Bronchial epithelial cell (primary cell): ENCODE results near the gene MMAB. TPM values are rescaled to one million over a fixed set of nuclear protein-coding genes. Genes with fewer than 3 reads are reported as not detected.

Source experiments
- DNase-seq: peaks from one replicate; pipeline ENCODE4 v3.0.0-alpha.2; 2010; ENCODE audit warnings: low read depth
- FAIRE-seq: peaks from 2 replicates; lab custom pipeline; 2011; peaks lifted over from hg19 to GRCh38; lab: Jason Lieb, UNC
- H3K27me3 ChIP-seq: 2 replicates; pipeline ENCODE4 v1.5.1; 2011; ENCODE audit warnings: low read length; ENCODE audit not compliant: control insufficient read depth, insufficient read depth
- H3K36me3 ChIP-seq: 2 replicates; pipeline ENCODE4 v1.5.1; 2011; ENCODE audit warnings: low read length; ENCODE audit not compliant: control insufficient read depth, insufficient read depth
- H3K4me3 ChIP-seq: 2 replicates; pipeline ENCODE4 v1.5.1; 2011; ENCODE audit warnings: mild to moderate bottlenecking, low read depth, low read length, control low read depth
- total RNA-seq: library from RNA; depleted of rRNA; stranded (reverse); fragments of >200 nt; gene quantifications from 2 replicates; pipeline ENCODE4 v1.2.1, GENCODE V29; 2014
- TF ChIP-seq, protein P1 (sequence below): IDR thresholded peaks from 2 replicates; pipeline ENCODE4 v1.5.1; 2011; ENCODE audit warnings: mild to moderate bottlenecking, moderate library complexity, low read length, control low read depth, inconsistent platforms; ENCODE audit not compliant: insufficient read depth, severe bottlenecking

Gene MMAB
- total RNA-seq, 1 donor from 2014 or later: 36.9 TPM

GRCh38 chr12:109535231-109535862, 38.0 kb downstream of the MMAB start:
- FAIRE-seq: no peak
- DNase-seq: no peak
- TF ChIP-seq, protein P1, sequence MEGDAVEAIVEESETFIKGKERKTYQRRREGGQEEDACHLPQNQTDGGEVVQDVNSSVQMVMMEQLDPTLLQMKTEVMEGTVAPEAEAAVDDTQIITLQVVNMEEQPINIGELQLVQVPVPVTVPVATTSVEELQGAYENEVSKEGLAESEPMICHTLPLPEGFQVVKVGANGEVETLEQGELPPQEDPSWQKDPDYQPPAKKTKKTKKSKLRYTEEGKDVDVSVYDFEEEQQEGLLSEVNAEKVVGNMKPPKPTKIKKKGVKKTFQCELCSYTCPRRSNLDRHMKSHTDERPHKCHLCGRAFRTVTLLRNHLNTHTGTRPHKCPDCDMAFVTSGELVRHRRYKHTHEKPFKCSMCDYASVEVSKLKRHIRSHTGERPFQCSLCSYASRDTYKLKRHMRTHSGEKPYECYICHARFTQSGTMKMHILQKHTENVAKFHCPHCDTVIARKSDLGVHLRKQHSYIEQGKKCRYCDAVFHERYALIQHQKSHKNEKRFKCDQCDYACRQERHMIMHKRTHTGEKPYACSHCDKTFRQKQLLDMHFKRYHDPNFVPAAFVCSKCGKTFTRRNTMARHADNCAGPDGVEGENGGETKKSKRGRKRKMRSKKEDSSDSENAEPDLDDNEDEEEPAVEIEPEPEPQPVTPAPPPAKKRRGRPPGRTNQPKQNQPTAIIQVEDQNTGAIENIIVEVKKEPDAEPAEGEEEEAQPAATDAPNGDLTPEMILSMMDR: no peak
- no peaks in the 10 kb centered on the region for H3K27me3 ChIP-seq
- H3K36me3 ChIP-seq: peaks cover 7% of the 10 kb centered on the region
- no peak overlapping the region for H3K4me3 ChIP-seq

- DNase-seq: no peak
- peaks cover 9% of the 10 kb centered on the region for H3K36me3 ChIP-seq
- FAIRE-seq: no peak
- no peak overlapping the region for H3K4me3 ChIP-seq
- TF ChIP-seq, protein P1: no peak
- no peaks in the 10 kb centered on the region for H3K27me3 ChIP-seq
These were observed 38.8 kb downstream of the MMAB start for GRCh38 chr12:109534456-109534855.

DNA sequence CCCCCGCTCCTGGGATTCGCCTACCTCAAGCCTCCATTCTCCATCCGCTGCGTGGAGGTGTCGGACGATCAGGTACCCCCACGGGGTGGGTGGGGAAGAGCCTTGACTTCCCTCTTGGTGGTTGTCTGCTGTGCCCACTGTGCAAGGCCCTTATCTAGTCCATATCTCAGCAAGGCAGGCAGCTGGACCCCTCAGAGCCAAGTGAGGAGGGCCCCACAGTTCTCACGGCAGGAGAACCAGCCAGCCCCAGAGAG, 39.9 kb downstream of the MMAB start:
- Histone ChIP-seq H3K36me3 (peaks cover 9% of the 10 kb centered on the region), H3K4me3 (no peak overlapping the region), H3K27me3 (no peaks in the 10 kb centered on the region)
- DNase-seq (no peak), FAIRE-seq (no peak)
- TF ChIP-seq, protein P1: no peak

GRCh38 chr12:109532721-109533486, 40.4 kb downstream of the MMAB start:
- DNase-seq (no peak), FAIRE-seq (no peak)
- Histone ChIP-seq H3K4me3 (no peak overlapping the region), H3K36me3 (peaks cover 9% of the 10 kb centered on the region), H3K27me3 (no peaks in the 10 kb centered on the region)
- TF ChIP-seq, protein P1: no peak

- Histone ChIP-seq H3K36me3 (peaks cover 13% of the 10 kb centered on the region), H3K4me3 (no peak overlapping the region), H3K27me3 (no peaks in the 10 kb centered on the region)
- TF ChIP-seq, protein P1: no peak
- DNase-seq (no peak), FAIRE-seq (no peak)
These were observed 41.9 kb downstream of the MMAB start for GRCh38 chr12:109531411-109531810.
